Trophoblast cell (in vitro differentiated cells and primary cell): ENCODE measurements around the gene FRAS1.

Experiments
- DNase-seq, 2 donors: peaks; one replicate each; pipeline ENCODE4 v3.0.0-alpha.2; 2016
- H2AFZ ChIP-seq: 2 replicates; pipeline ENCODE4 v1.6.1; 2013; ENCODE audit warnings: low read length, moderate library complexity, mild to moderate bottlenecking; ENCODE audit not compliant: insufficient read depth, poor library complexity
- H2AK5ac ChIP-seq: 2 replicates; pipeline ENCODE4 v1.6.1; 2013; ENCODE audit warnings: mild to moderate bottlenecking, low read length
- H2BK120ac ChIP-seq: 2 replicates; pipeline ENCODE4 v1.6.1; 2013; ENCODE audit warnings: low read length, mild to moderate bottlenecking, moderate library complexity; ENCODE audit not compliant: insufficient read depth, poor library complexity
- H2BK12ac ChIP-seq: 2 replicates; pipeline ENCODE4 v1.6.1; 2013; ENCODE audit warnings: mild to moderate bottlenecking, low read length, moderate library complexity
- H2BK5ac ChIP-seq: 2 replicates; pipeline ENCODE4 v1.6.1; 2013; ENCODE audit warnings: low read length, low read depth, moderate library complexity, mild to moderate bottlenecking; ENCODE audit not compliant: poor library complexity
- H3K14ac ChIP-seq: 2 replicates; pipeline ENCODE4 v1.6.1; 2013; ENCODE audit warnings: mild to moderate bottlenecking, low read length
- H3K18ac ChIP-seq: 2 replicates; pipeline ENCODE4 v1.6.1; 2013; ENCODE audit warnings: mild to moderate bottlenecking, low read length
- H3K23ac ChIP-seq: 2 replicates; pipeline ENCODE4 v1.6.1; 2013; ENCODE audit warnings: low read length
- H3K27ac ChIP-seq: 2 replicates; pipeline ENCODE4 v1.5.1; 2013; ENCODE audit warnings: low read depth, mild to moderate bottlenecking, inconsistent platforms, low read length, moderate library complexity
- H3K27me3 ChIP-seq: 2 replicates; pipeline ENCODE4 v1.6.1; 2013; ENCODE audit warnings: inconsistent platforms, mild to moderate bottlenecking, low read length, moderate library complexity; ENCODE audit not compliant: insufficient read depth
- H3K36me3 ChIP-seq, 2 experiments: 1 replicate in 1 of 2; 2 replicates in 1 of 2; pipeline ENCODE4 v1.6.1; 2013; ENCODE audit warnings: low read length in 2 of 2, mild to moderate bottlenecking in 2 of 2, moderate library complexity in 1 of 2; ENCODE audit not compliant: insufficient read depth in 2 of 2, control insufficient read depth in 1 of 2
- H3K4ac ChIP-seq: 2 replicates; pipeline ENCODE4 v1.6.1; 2013; ENCODE audit warnings: low read depth, mild to moderate bottlenecking, low read length, moderate library complexity
- H3K4me1 ChIP-seq, 2 experiments: 1 replicate in 1 of 2; 2 replicates in 1 of 2; pipeline ENCODE4 v1.6.1; 2013; ENCODE audit warnings: low read length in 2 of 2, mild to moderate bottlenecking in 2 of 2, moderate library complexity in 1 of 2; ENCODE audit not compliant: insufficient read depth in 2 of 2, control insufficient read depth in 1 of 2
- H3K4me2 ChIP-seq: 2 replicates; pipeline ENCODE4 v1.6.1; 2013; ENCODE audit warnings: inconsistent platforms, mild to moderate bottlenecking, low read length, moderate library complexity
- H3K4me3 ChIP-seq: 2 replicates; pipeline ENCODE4 v1.5.1; 2013; ENCODE audit warnings: mild to moderate bottlenecking, low read depth, low read length, inconsistent platforms
- H3K79me1 ChIP-seq: one replicate; pipeline ENCODE4 v1.6.1; 2013; ENCODE audit warnings: low read length
- H3K79me2 ChIP-seq: 2 replicates; pipeline ENCODE4 v1.6.1; 2013; ENCODE audit warnings: low read length, mild to moderate bottlenecking; ENCODE audit not compliant: control insufficient read depth, insufficient read depth, poor library complexity
- H3K9ac ChIP-seq: 2 replicates; pipeline ENCODE4 v1.6.1; 2013; ENCODE audit warnings: mild to moderate bottlenecking, low read length
- H3K9me3 ChIP-seq: 2 replicates; pipeline ENCODE4 v1.6.1; 2013; ENCODE audit warnings: low read depth, mild to moderate bottlenecking, control low read depth, inconsistent platforms, low read length; ENCODE audit not compliant: insufficient read depth
- H4K12ac ChIP-seq: 2 replicates; pipeline ENCODE4 v1.6.1; 2013; ENCODE audit warnings: low read depth, mild to moderate bottlenecking, low read length, moderate library complexity
- H4K8ac ChIP-seq: 2 replicates; pipeline ENCODE4 v1.6.1; 2013; ENCODE audit warnings: low read depth, mild to moderate bottlenecking, low read length, moderate library complexity
- H4K91ac ChIP-seq: one replicate; pipeline ENCODE4 v1.6.1; 2013; ENCODE audit warnings: low read depth, mild to moderate bottlenecking, low read length, moderate library complexity
- WGBS: extraction: QIAGEN DNeasy Blood & Tissue Kit; methylation state at CpG from one replicate; pipeline ENCODE4 v1.1.7; 2013; ENCODE audit warnings: missing lambda C conversion rate; ENCODE audit not compliant: insufficient read length, insufficient coverage; ENCODE audit errors: extremely low coverage; 5-methylcytosine and 5-hydroxymethylcytosine counted together

The FRAS1 gene

DNA sequence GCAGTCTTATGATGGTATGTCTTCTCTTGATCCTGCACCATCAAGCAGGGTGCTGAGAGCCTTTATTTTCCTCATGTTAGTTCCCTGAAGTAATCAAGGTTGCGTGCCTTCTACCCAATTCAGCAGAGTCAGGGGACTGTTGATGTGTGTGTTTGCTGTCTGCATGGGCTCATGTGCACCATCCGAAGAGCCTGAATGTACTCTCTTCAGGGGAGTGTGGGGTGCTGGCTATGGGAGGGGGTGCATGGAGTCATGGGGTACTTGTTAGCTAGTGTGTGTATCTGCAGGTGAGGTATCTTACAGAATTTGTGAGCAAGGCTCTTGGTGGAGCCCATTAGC lies 340.1 kb downstream of the FRAS1 start:
- Histone ChIP-seq H3K14ac (no peak overlapping the region), H3K4me3 (no peak overlapping the region), H3K4me2 (no peak overlapping the region), H3K36me3 (peaks cover 3 to 8% of the 10 kb centered on the region in 2 experiments), H3K23ac (no peak overlapping the region), H3K4ac (no peak overlapping the region), H3K79me1 (no peaks in the 10 kb centered on the region), H3K79me2 (no peaks in the 10 kb centered on the region), H2AFZ (no peak overlapping the region), H3K9ac (no peak overlapping the region), H3K9me3 (no peaks in the 10 kb centered on the region), H4K8ac (no peak overlapping the region), H4K91ac (no peak overlapping the region), H3K27ac (no peak overlapping the region), H2AK5ac (no peak overlapping the region), H4K12ac (no peak overlapping the region), H3K4me1 (no peaks in the 10 kb centered on the region), H2BK5ac (no peak overlapping the region), H3K27me3 (no peaks in the 10 kb centered on the region), H2BK12ac (no peak overlapping the region), H3K18ac (no peak overlapping the region), H2BK120ac (no peak overlapping the region)
- DNase-seq: no peak
- WGBS: no CpG with 5 or more reads among the region's 2 CpGs

DNA sequence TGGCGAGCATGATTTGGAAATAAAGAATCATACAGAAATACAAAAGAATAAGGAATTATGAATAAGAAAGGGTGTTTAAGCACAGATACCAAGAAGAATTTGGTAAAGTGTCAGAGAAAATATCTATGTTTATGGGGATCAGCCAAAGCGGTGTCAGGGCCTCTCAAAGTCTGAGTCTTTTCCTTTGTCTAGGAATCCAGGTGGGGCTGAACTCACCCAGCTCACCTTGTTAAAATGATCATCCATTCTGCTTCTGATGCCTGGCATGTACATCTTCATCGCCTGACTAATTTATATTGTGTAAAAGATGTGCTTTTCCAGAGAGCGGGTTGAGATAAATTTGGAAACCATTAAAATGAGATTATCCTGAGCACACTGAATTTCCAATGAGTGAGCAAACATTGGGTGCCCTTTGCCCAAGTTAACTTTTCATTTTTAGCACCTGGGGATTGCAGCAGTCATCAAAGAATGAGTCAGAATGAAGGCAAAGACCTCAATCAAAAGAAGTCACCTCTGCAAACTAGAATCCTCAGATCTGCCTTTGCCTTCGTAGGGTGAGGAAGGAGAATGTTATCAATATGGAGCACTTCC lies 352.6 kb downstream of the FRAS1 start:
- Histone ChIP-seq H4K12ac (no peak overlapping the region), H3K27ac (no peak overlapping the region), H3K9ac (no peak overlapping the region), H3K18ac (no peak overlapping the region), H4K8ac (no peak overlapping the region), H3K4ac (no peak overlapping the region), H3K79me1 (no peaks in the 10 kb centered on the region), H3K4me1 (no peaks in the 10 kb centered on the region), H3K4me2 (no peak overlapping the region), H2BK120ac (no peak overlapping the region), H2AK5ac (no peak overlapping the region), H3K23ac (no peak overlapping the region), H4K91ac (no peak overlapping the region), H2BK5ac (no peak overlapping the region), H3K79me2 (no peaks in the 10 kb centered on the region), H2BK12ac (no peak overlapping the region), H3K14ac (no peak overlapping the region), H2AFZ (no peak overlapping the region), H3K4me3 (no peak overlapping the region), H3K9me3 (no peaks in the 10 kb centered on the region), H3K27me3 (no peaks in the 10 kb centered on the region), H3K36me3 (peaks cover 11 to 28% of the 10 kb centered on the region in 2 experiments)
- no CpG with 5 or more reads among the region's 5 CpGs for WGBS
- no peak for DNase-seq

DNA sequence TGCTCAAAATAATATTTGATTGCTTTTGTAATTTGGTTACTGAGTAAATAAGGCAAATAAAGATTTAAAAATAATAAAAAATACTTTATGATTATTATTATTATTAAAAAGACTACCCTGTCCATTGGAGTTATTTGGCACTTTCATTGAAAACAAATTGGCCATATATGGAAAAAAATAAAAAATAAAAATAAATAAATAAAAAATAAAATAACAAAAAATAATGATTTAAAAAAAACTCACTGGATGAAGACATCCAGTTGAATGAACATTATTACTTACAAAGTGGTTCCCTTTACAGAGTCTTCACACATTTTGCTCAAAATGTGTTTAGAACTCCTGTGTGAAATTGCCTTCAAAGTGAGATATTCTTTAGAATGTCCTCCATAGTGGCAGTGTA lies 353.1 kb downstream of the FRAS1 start:
- no peak overlapping the region for H3K14ac ChIP-seq
- no peak for DNase-seq

GRCh38 chr4:78410676-78411075 lies 353.6 kb downstream of the FRAS1 start:
- no peak overlapping the region for H4K8ac ChIP-seq
- H3K36me3 ChIP-seq: peaks cover 11 to 29% of the 10 kb centered on the region in 2 experiments
- H3K4ac ChIP-seq: no peak overlapping the region
- no peak overlapping the region for H3K18ac ChIP-seq
- H3K14ac ChIP-seq: no peak overlapping the region
- H3K27me3 ChIP-seq: no peaks in the 10 kb centered on the region
- H3K79me1 ChIP-seq: no peaks in the 10 kb centered on the region
- WGBS: no CpG with 5 or more reads among the region's 1 CpG
- H3K9ac ChIP-seq: no peak overlapping the region
- H3K79me2 ChIP-seq: no peaks in the 10 kb centered on the region
- H2AFZ ChIP-seq: no peak overlapping the region
- DNase-seq: peak in 1 of 2 donors; percentile 32
- H2BK12ac ChIP-seq: no peak overlapping the region
- no peak overlapping the region for H3K4me2 ChIP-seq
- no peak overlapping the region for H2AK5ac ChIP-seq
- no peaks in the 10 kb centered on the region for H3K4me1 ChIP-seq
- no peak overlapping the region for H4K91ac ChIP-seq
- H4K12ac ChIP-seq: no peak overlapping the region
- no peak overlapping the region for H3K23ac ChIP-seq
- no peak overlapping the region for H3K27ac ChIP-seq
- no peak overlapping the region for H2BK5ac ChIP-seq
- no peaks in the 10 kb centered on the region for H3K9me3 ChIP-seq
- no peak overlapping the region for H3K4me3 ChIP-seq
- H2BK120ac ChIP-seq: no peak overlapping the region

More for the DNA sequence above, 353.1 kb downstream of the FRAS1 start:
- no peaks in the 10 kb centered on the region for H3K9me3 ChIP-seq
- no peak overlapping the region for H2BK120ac ChIP-seq
- H4K8ac ChIP-seq: no peak overlapping the region
- H2AFZ ChIP-seq: no peak overlapping the region
- no peak overlapping the region for H3K9ac ChIP-seq
- no peak overlapping the region for H3K4ac ChIP-seq
- H3K18ac ChIP-seq: no peak overlapping the region
- no peak overlapping the region for H2AK5ac ChIP-seq
- H2BK5ac ChIP-seq: no peak overlapping the region
- no peaks in the 10 kb centered on the region for H3K27me3 ChIP-seq
- H4K91ac ChIP-seq: no peak overlapping the region
- H3K79me1 ChIP-seq: no peaks in the 10 kb centered on the region
- H3K36me3 ChIP-seq: peaks cover 11 to 26% of the 10 kb centered on the region in 2 experiments
- no peaks in the 10 kb centered on the region for H3K79me2 ChIP-seq
- no peak overlapping the region for H3K27ac ChIP-seq
- no peak overlapping the region for H2BK12ac ChIP-seq
- no peak overlapping the region for H3K23ac ChIP-seq
- H4K12ac ChIP-seq: no peak overlapping the region
- H3K4me1 ChIP-seq: no peaks in the 10 kb centered on the region
- H3K4me3 ChIP-seq: no peak overlapping the region
- H3K4me2 ChIP-seq: no peak overlapping the region
